Epithelial cell of proximal tubule (primary cell): ENCODE measurements around the gene MGAT3. TPM values are rescaled to one million over a fixed set of nuclear protein-coding genes. Genes with fewer than 3 reads are reported as not detected.

Experiments
- DNase-seq: peaks from one replicate; pipeline ENCODE4 v3.0.0-alpha.2; 2011; ENCODE audit warnings: low read depth
- H3K4me3 ChIP-seq: 2 replicates; pipeline ENCODE4 v1.5.1; 2011; ENCODE audit warnings: low read depth, mild to moderate bottlenecking, low read length
- CTCF ChIP-seq: conservative IDR thresholded peaks from 2 replicates; pipeline ENCODE4 v1.5.1; 2012; ENCODE audit warnings: low read depth, mild to moderate bottlenecking, low read length
- total RNA-seq: library from RNA; depleted of rRNA; stranded (reverse); fragments of >200 nt; gene quantifications from 2 replicates; pipeline ENCODE4 v1.2.3, GENCODE V29; 2015

MGAT3 gene
- total RNA-seq, 1 donor from 2014 or later = 2.4 TPM

DNA sequence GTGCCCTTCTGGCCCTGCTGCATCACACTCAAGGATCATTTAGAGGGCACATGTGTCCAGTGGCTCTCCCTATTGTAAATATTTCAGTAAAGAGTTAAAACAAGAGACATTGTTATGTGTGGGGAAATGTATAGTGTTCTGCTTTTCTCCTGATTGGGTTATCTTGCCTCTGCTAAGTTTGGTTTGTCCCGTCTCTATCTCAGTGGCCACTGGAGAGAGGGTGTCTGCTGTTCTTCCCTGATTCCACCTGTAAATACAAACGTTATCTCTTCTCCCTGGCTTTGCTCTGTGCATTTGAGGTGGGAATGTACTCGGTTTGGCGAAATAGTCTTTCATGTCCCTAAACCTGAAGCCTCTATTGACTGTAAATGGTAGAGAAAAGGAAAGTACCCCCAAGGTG is 51.6 kb downstream of the MGAT3 start:
- no peak for TF ChIP-seq CTCF
- DNase-seq = no peak
- no peak overlapping the region for H3K4me3 ChIP-seq

DNA sequence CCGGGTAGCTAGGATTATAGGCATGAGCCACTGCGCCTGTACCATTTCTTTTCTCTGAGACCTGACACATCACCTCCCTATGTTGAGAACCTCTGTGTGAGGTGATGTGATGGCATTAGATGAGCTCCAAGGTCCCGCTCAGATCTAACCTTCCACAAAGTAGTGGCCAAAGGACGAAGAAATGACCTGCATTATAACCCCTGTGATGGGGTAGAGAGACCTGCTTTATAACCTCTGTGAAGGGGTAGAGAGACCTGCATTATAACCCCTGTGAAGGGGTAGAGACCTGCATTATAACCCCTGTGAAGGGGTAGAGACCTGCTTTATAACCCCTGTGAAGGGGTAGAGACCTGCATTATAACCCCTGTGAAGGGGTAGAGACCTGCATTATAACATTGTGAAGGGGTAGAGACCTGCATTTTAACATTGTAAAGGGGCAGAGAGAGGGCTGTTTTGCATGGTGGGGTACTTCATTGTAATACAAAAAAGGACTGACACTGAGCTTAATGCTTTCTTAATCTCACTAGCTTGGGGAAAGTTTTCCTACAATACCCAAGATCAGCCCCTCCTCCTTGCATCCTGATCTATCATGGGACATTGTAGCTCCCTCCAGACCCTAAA is 53.8 kb downstream of the MGAT3 start:
- H3K4me3 ChIP-seq = no peak overlapping the region
- no peak for TF ChIP-seq CTCF
- no peak for DNase-seq

DNA sequence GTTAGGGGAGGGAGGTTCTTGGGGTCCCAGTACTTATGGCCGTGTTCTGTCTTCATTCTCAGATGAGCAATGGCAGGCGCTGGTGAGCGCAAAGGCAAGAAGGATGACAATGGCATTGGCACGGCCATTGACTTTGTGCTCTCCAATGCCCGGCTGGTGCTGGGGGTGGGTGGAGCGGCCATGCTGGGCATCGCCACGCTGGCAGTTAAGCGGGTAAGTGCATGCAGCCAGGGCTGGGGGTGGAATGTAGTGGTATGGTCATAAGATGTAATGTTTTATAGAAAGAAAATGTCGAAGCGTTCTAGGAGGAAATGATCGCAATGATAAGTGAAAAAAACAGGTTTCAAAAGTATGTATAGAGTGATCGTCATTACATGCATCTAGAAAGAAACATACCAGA is 54.4 kb downstream of the MGAT3 start:
- DNase-seq = no peak
- no peak for TF ChIP-seq CTCF
- H3K4me3 ChIP-seq = no peak overlapping the region

- no peak for DNase-seq
- H3K4me3 ChIP-seq = no peak overlapping the region
- no peak for TF ChIP-seq CTCF
These were observed 55.2 kb downstream of the MGAT3 start for GRCh38 chr22:39512026-39512425.

GRCh38 chr22:39513791-39514190 is 57.0 kb downstream of the MGAT3 start:
- H3K4me3 ChIP-seq = no peak overlapping the region
- DNase-seq = no peak
- no peak for TF ChIP-seq CTCF

DNA sequence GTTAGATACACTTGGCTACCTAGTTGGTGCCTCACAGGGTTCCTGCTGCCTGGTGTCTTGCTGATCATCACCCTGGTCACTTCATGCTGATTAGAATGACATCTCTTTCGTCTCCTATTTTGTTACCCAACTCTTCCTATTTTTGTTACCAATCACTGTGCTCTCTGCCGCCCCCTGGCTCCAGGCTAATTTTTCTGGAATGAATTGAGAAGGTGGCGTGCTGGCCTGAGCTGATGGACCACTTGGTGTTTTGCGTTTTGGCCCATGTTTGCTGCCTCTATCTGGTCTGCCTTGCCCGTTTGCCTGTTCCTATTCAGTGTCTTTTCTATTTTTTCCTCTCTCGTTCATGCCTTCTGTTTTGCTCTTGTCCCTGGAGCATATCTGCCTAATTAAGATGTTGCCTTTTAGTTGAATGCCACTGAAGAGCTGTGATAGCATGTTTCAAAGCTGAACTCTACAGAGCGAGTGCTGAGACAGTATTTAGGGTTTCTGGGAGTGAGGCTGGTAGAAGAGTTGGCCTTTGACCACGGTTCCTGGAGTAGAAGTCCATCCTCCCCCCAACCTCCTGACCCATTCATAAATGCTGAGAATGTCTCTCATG is 57.7 kb downstream of the MGAT3 start:
- peak; percentile 85 for TF ChIP-seq CTCF
- no peak overlapping the region for H3K4me3 ChIP-seq
- no peak for DNase-seq
